ENCODE measurements around the gene TMEM131. TPM values are rescaled to one million over a fixed set of nuclear protein-coding genes. Genes with fewer than 3 reads are reported as not detected.
"Not testable (repeated sequence)": the region's sequence is repeated elsewhere in the genome, so short reads cannot be mapped to it uniquely, and the experiment has no call there.

TMEM131 gene
- 32.9 TPM for total RNA-seq

GRCh38 chr2:97995734-97996624 lies at the start of gene TMEM131:
TSS of gene TMEM131 (minus strand) at chr2:97995948. CDS start at chr2:97995662, 286 bp downstream.
- no peaks in the 10 kb centered on the region for H3K36me3 ChIP-seq (ENCODE audit: control insufficient read depth in 3 of 3, insufficient read depth in 3 of 3, low read length in 3 of 3)
- peak within 1 kb of the TSS; percentile 93 to 97 (median 94) for H3K9ac ChIP-seq (ENCODE audit: low read depth in 1 of 3, low read length in 3 of 3)
- peak within 1 kb of the TSS; percentile 96 for H3K27ac ChIP-seq (ENCODE audit: low read depth, low read length)
- peaks cover 15 to 31% (median 30%) of the 10 kb centered on the region in 3 donors for H3K4me1 ChIP-seq (ENCODE audit: control insufficient read depth in 3 of 3, insufficient read depth in 3 of 3, low read length in 3 of 3)
- H3K4me3 ChIP-seq (ENCODE audit: low read length in 3 of 3) = peak within 1 kb of the TSS; percentile 87 to 97 (median 94)
- H3K9me3 ChIP-seq (ENCODE audit: control insufficient read depth in 3 of 3, low read length in 3 of 3) = no peaks in the 10 kb centered on the region
- no peaks in the 10 kb centered on the region for H3K27me3 ChIP-seq (ENCODE audit: control insufficient read depth in 3 of 3, insufficient read depth in 3 of 3, low read length in 3 of 3)

GRCh38 chr2:98044730-98045129 lies 49.0 kb upstream of the TMEM131 start:
- H3K4me3 ChIP-seq (ENCODE audit: low read length in 3 of 3); H3K27ac ChIP-seq (ENCODE audit: low read depth, low read length); H3K9me3 ChIP-seq (ENCODE audit: control insufficient read depth in 3 of 3, low read length in 3 of 3); H3K27me3 ChIP-seq (ENCODE audit: control insufficient read depth in 3 of 3, insufficient read depth in 3 of 3, low read length in 3 of 3); H3K36me3 ChIP-seq (ENCODE audit: control insufficient read depth in 3 of 3, insufficient read depth in 3 of 3, low read length in 3 of 3); H3K9ac ChIP-seq (ENCODE audit: low read depth in 1 of 3, low read length in 3 of 3): not testable (repeated sequence)
- peaks cover 9 to 14% (median 12%) of the 10 kb centered on the region in 3 donors for H3K4me1 ChIP-seq (ENCODE audit: control insufficient read depth in 3 of 3, insufficient read depth in 3 of 3, low read length in 3 of 3)

GRCh38 chr2:98043101-98043500 lies 47.4 kb upstream of the TMEM131 start:
- H3K9ac ChIP-seq (ENCODE audit: low read depth in 1 of 3, low read length in 3 of 3) = no peak overlapping the region
- no peaks in the 10 kb centered on the region for H3K36me3 ChIP-seq (ENCODE audit: control insufficient read depth in 3 of 3, insufficient read depth in 3 of 3, low read length in 3 of 3)
- H3K4me3 ChIP-seq (ENCODE audit: low read length in 3 of 3) = no peak overlapping the region
- no peaks in the 10 kb centered on the region for H3K27me3 ChIP-seq (ENCODE audit: control insufficient read depth in 3 of 3, insufficient read depth in 3 of 3, low read length in 3 of 3)
- peaks cover 11 to 24% (median 24%) of the 10 kb centered on the region in 3 donors for H3K4me1 ChIP-seq (ENCODE audit: control insufficient read depth in 3 of 3, insufficient read depth in 3 of 3, low read length in 3 of 3)
- no peak overlapping the region for H3K27ac ChIP-seq (ENCODE audit: low read depth, low read length)
- no peaks in the 10 kb centered on the region for H3K9me3 ChIP-seq (ENCODE audit: control insufficient read depth in 3 of 3, low read length in 3 of 3)

- Histone ChIP-seq H3K27me3 (ENCODE audit: control insufficient read depth in 3 of 3, insufficient read depth in 3 of 3, low read length in 3 of 3) (no peaks in the 10 kb centered on the region), H3K9ac (ENCODE audit: low read depth in 1 of 3, low read length in 3 of 3) (peak overlapping the region in 1 of 3 donors; percentile 62), H3K4me1 (ENCODE audit: control insufficient read depth in 3 of 3, insufficient read depth in 3 of 3, low read length in 3 of 3) (peaks cover 31 to 43% (median 42%) of the 10 kb centered on the region in 3 donors), H3K9me3 (ENCODE audit: control insufficient read depth in 3 of 3, low read length in 3 of 3) (no peaks in the 10 kb centered on the region), H3K4me3 (ENCODE audit: low read length in 3 of 3) (peak overlapping the region in 1 of 3 donors; percentile 22), H3K27ac (ENCODE audit: low read depth, low read length) (no peak overlapping the region), H3K36me3 (ENCODE audit: control insufficient read depth in 3 of 3, insufficient read depth in 3 of 3, low read length in 3 of 3) (no peaks in the 10 kb centered on the region)
Measured at GRCh38 chr2:98040331-98040939, 44.7 kb upstream of the TMEM131 start.

GRCh38 chr2:98039085-98039756 lies 43.5 kb upstream of the TMEM131 start:
- peaks cover 31 to 43% (median 42%) of the 10 kb centered on the region in 3 donors for H3K4me1 ChIP-seq (ENCODE audit: control insufficient read depth in 3 of 3, insufficient read depth in 3 of 3, low read length in 3 of 3)
- H3K9me3 ChIP-seq (ENCODE audit: control insufficient read depth in 3 of 3, low read length in 3 of 3) = no peaks in the 10 kb centered on the region
- no peak overlapping the region for H3K27ac ChIP-seq (ENCODE audit: low read depth, low read length)
- H3K4me3 ChIP-seq (ENCODE audit: low read length in 3 of 3) = no peak overlapping the region
- no peaks in the 10 kb centered on the region for H3K36me3 ChIP-seq (ENCODE audit: control insufficient read depth in 3 of 3, insufficient read depth in 3 of 3, low read length in 3 of 3)
- no peaks in the 10 kb centered on the region for H3K27me3 ChIP-seq (ENCODE audit: control insufficient read depth in 3 of 3, insufficient read depth in 3 of 3, low read length in 3 of 3)
- no peak overlapping the region for H3K9ac ChIP-seq (ENCODE audit: low read depth in 1 of 3, low read length in 3 of 3)

- Histone ChIP-seq H3K9ac (ENCODE audit: low read depth in 1 of 3, low read length in 3 of 3) (peak overlapping the region in 2 of 3 donors; percentile 12 to 77), H3K27ac (ENCODE audit: low read depth, low read length) (peak overlapping the region; percentile 46), H3K4me3 (ENCODE audit: low read length in 3 of 3) (no peak overlapping the region), H3K9me3 (ENCODE audit: control insufficient read depth in 3 of 3, low read length in 3 of 3) (no peaks in the 10 kb centered on the region), H3K4me1 (ENCODE audit: control insufficient read depth in 3 of 3, insufficient read depth in 3 of 3, low read length in 3 of 3) (peaks cover 31 to 43% (median 42%) of the 10 kb centered on the region in 3 donors), H3K36me3 (ENCODE audit: control insufficient read depth in 3 of 3, insufficient read depth in 3 of 3, low read length in 3 of 3) (no peaks in the 10 kb centered on the region), H3K27me3 (ENCODE audit: control insufficient read depth in 3 of 3, insufficient read depth in 3 of 3, low read length in 3 of 3) (no peaks in the 10 kb centered on the region)
Measured at GRCh38 chr2:98037666-98038336, 42.1 kb upstream of the TMEM131 start.

- no peaks in the 10 kb centered on the region for H3K9me3 ChIP-seq (ENCODE audit: control insufficient read depth in 3 of 3, low read length in 3 of 3)
- peak overlapping the region in 1 of 3 donors; percentile 5 for H3K4me3 ChIP-seq (ENCODE audit: low read length in 3 of 3)
- H3K27me3 ChIP-seq (ENCODE audit: control insufficient read depth in 3 of 3, insufficient read depth in 3 of 3, low read length in 3 of 3) = no peaks in the 10 kb centered on the region
- peaks cover 31 to 43% (median 42%) of the 10 kb centered on the region in 3 donors for H3K4me1 ChIP-seq (ENCODE audit: control insufficient read depth in 3 of 3, insufficient read depth in 3 of 3, low read length in 3 of 3)
- no peaks in the 10 kb centered on the region for H3K36me3 ChIP-seq (ENCODE audit: control insufficient read depth in 3 of 3, insufficient read depth in 3 of 3, low read length in 3 of 3)
- peak overlapping the region; percentile 46 for H3K27ac ChIP-seq (ENCODE audit: low read depth, low read length)
- H3K9ac ChIP-seq (ENCODE audit: low read depth in 1 of 3, low read length in 3 of 3) = peak overlapping the region in 2 of 3 donors; percentile 22 to 77
Measured at GRCh38 chr2:98037206-98037605, 41.5 kb upstream of the TMEM131 start.

GRCh38 chr2:98036349-98037000 lies 40.7 kb upstream of the TMEM131 start:
- no peaks in the 10 kb centered on the region for H3K9me3 ChIP-seq (ENCODE audit: control insufficient read depth in 3 of 3, low read length in 3 of 3)
- H3K4me1 ChIP-seq (ENCODE audit: control insufficient read depth in 3 of 3, insufficient read depth in 3 of 3, low read length in 3 of 3) = peaks cover 31 to 43% (median 42%) of the 10 kb centered on the region in 3 donors
- H3K4me3 ChIP-seq (ENCODE audit: low read length in 3 of 3) = peak overlapping the region; percentile 34 to 38 (median 35)
- H3K27ac ChIP-seq (ENCODE audit: low read depth, low read length) = peak overlapping the region; percentile 46
- H3K36me3 ChIP-seq (ENCODE audit: control insufficient read depth in 3 of 3, insufficient read depth in 3 of 3, low read length in 3 of 3) = no peaks in the 10 kb centered on the region
- peak overlapping the region; percentile 27 to 77 (median 66) for H3K9ac ChIP-seq (ENCODE audit: low read depth in 1 of 3, low read length in 3 of 3)
- no peaks in the 10 kb centered on the region for H3K27me3 ChIP-seq (ENCODE audit: control insufficient read depth in 3 of 3, insufficient read depth in 3 of 3, low read length in 3 of 3)

GRCh38 chr2:98034745-98035144 lies 39.0 kb upstream of the TMEM131 start:
- H3K9me3 ChIP-seq (ENCODE audit: control insufficient read depth in 3 of 3, low read length in 3 of 3) = no peaks in the 10 kb centered on the region
- no peaks in the 10 kb centered on the region for H3K36me3 ChIP-seq (ENCODE audit: control insufficient read depth in 3 of 3, insufficient read depth in 3 of 3, low read length in 3 of 3)
- no peak overlapping the region for H3K9ac ChIP-seq (ENCODE audit: low read depth in 1 of 3, low read length in 3 of 3)
- no peaks in the 10 kb centered on the region for H3K27me3 ChIP-seq (ENCODE audit: control insufficient read depth in 3 of 3, insufficient read depth in 3 of 3, low read length in 3 of 3)
- no peak overlapping the region for H3K27ac ChIP-seq (ENCODE audit: low read depth, low read length)
- H3K4me3 ChIP-seq (ENCODE audit: low read length in 3 of 3) = no peak overlapping the region
- H3K4me1 ChIP-seq (ENCODE audit: control insufficient read depth in 3 of 3, insufficient read depth in 3 of 3, low read length in 3 of 3) = peaks cover 22 to 31% (median 29%) of the 10 kb centered on the region in 3 donors
